Upper lobe of left lung (tissue), 6 donors: Measurements from ENCODE around the gene FOXC2. TPM values are rescaled to one million over a fixed set of nuclear protein-coding genes. Genes with fewer than 3 reads are reported as not detected.

ENCODE experiments used
- ATAC-seq, 2 donors: fragments of 200-7000 bp; cut with Tn5 transposase; one replicate each; pipeline ENCODE4 v1.9.1; 2022; ENCODE audit warnings: mild to moderate bottlenecking in 2 of 2, moderate library complexity in 2 of 2; ENCODE audit not compliant: low FRiP score in 2 of 2
- DNase-seq, 2 donors: peaks; one replicate each; pipeline ENCODE4 v3.0.0-alpha.2; 2019 to 2020
- H3K27ac ChIP-seq, 4 donors: fragments of 200-600 bp; sonication (generic); one replicate each; pipeline ENCODE4 v1.5.1; 2016 to 2019
- H3K27me3 ChIP-seq, 4 donors: fragments of 200-600 bp; sonication (generic); one replicate each; pipeline ENCODE4 v1.5.1; 2017 to 2019
- H3K36me3 ChIP-seq, 4 donors: fragments of 200-600 bp; sonication (generic); one replicate each; pipeline ENCODE4 v1.5.1; 2016 to 2019
- H3K4me1 ChIP-seq, 4 donors: fragments of 200-600 bp; sonication (generic); one replicate each; pipeline ENCODE4 v1.5.1; 2018 to 2019
- H3K4me3 ChIP-seq, 4 donors: fragments of 200-600 bp; sonication (generic); one replicate each; pipeline ENCODE4 v1.5.1; 2017 to 2019; ENCODE audit warnings: mild to moderate bottlenecking in 2 of 4, moderate library complexity in 1 of 4
- H3K9me3 ChIP-seq, 4 donors: fragments of 200-600 bp; sonication (generic); one replicate each; pipeline ENCODE4 v1.5.1; 2018 to 2019
- EP300 ChIP-seq, 4 donors: sonication (generic); formaldehyde crosslinking; IDR thresholded peaks; one replicate each; pipeline ENCODE4 v1.5.1; 2017; ENCODE audit warnings: antibody characterized with exemption in 4 of 4, control low read depth in 2 of 4
- POLR2A ChIP-seq, 4 donors: fragments of 450-650 bp; IDR thresholded peaks; one replicate each; pipeline ENCODE4 v1.5.1; 2016 to 2017; ENCODE audit warnings: antibody characterized with exemption in 4 of 4, mild to moderate bottlenecking in 2 of 4
- POLR2AphosphoS5 ChIP-seq, 2 donors: sonication (generic); formaldehyde crosslinking; IDR thresholded peaks; one replicate each; pipeline ENCODE4 v1.5.1; 2017; ENCODE audit warnings: antibody characterized with exemption in 2 of 2
- WGBS, 2 donors: methylation state at CpG; one replicate each; pipeline ENCODE4 v1.1.5; 2017 to 2018; 5-methylcytosine and 5-hydroxymethylcytosine counted together
- total RNA-seq, 6 donors: library from RNA; depleted of rRNA in 4 of 6; stranded (reverse); fragments of >200 nt in 4 of 6; gene quantifications; one replicate each; pipeline versions ENCODE4 v1.1.0 to v1.2.1, GENCODE V29; 2016 to 2021
- TF ChIP-seq, protein P1 (sequence below), 6 experiments: fragments of 450-650 bp in 4 of 6; fragments of 200-600 bp in 2 of 6; sonication (generic) in 2 of 6; IDR thresholded peaks; one replicate each; pipeline ENCODE4 v1.5.1; 2016 to 2019; ENCODE audit warnings: antibody characterized with exemption in 6 of 6
- donor health status: DM: no; HTN: no; CAD: no; lungs with moderate emphysema.
- donor health status: DM: no; HTN: yes; CAD: no; lungs with severe emphysema.

The FOXC2 gene
- total RNA-seq, 6 donors from 2014 or later = 0.39 to 1.9 (median 0.56) TPM; not detected in 2

GRCh38 chr16:86545954-86546637 is 20.5 kb upstream of the FOXC2 start:
- H3K36me3 ChIP-seq = peaks cover 8 to 93% (median 55%) of the 10 kb centered on the region in 4 donors
- TF ChIP-seq POLR2AphosphoS5 (IDR thresholded peaks at IDR 0.05) (no peak), EP300 (IDR thresholded peaks at IDR 0.05) (no peak), POLR2A (IDR thresholded peaks at IDR 0.05) (no peak)
- TF ChIP-seq, protein P1, sequence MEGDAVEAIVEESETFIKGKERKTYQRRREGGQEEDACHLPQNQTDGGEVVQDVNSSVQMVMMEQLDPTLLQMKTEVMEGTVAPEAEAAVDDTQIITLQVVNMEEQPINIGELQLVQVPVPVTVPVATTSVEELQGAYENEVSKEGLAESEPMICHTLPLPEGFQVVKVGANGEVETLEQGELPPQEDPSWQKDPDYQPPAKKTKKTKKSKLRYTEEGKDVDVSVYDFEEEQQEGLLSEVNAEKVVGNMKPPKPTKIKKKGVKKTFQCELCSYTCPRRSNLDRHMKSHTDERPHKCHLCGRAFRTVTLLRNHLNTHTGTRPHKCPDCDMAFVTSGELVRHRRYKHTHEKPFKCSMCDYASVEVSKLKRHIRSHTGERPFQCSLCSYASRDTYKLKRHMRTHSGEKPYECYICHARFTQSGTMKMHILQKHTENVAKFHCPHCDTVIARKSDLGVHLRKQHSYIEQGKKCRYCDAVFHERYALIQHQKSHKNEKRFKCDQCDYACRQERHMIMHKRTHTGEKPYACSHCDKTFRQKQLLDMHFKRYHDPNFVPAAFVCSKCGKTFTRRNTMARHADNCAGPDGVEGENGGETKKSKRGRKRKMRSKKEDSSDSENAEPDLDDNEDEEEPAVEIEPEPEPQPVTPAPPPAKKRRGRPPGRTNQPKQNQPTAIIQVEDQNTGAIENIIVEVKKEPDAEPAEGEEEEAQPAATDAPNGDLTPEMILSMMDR (IDR thresholded peaks at IDR 0.05) = no peak

DNA sequence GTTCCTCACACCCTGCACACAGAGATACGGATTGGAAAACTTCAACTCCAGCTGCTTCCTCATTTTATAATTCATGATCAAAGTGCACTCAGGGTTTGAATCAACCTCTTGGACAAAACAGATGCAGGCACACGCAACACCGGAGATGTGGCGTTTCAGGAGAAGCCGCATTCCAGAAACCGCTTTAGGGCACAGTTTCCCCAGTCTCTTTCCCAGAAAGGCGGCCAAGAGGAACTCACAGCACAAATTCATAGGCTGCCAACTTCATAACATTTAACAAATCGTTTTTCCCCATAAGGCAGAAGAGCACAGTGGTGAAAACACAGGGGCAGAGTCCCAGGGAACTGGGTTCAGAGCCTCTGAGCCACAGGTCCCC is 20.0 kb upstream of the FOXC2 start:
- peaks cover 8 to 93% (median 52%) of the 10 kb centered on the region in 4 donors for H3K36me3 ChIP-seq
- H3K27me3 ChIP-seq = no peaks in the 10 kb centered on the region

More at GRCh38 chr16:86545954-86546637, 20.5 kb upstream of the FOXC2 start:
- Histone ChIP-seq H3K4me1 (no peaks in the 10 kb centered on the region), H3K27ac (no peak overlapping the region), H3K4me3 (no peak overlapping the region), H3K9me3 (no peaks in the 10 kb centered on the region), H3K27me3 (no peaks in the 10 kb centered on the region)
- no peak for ATAC-seq
- 89 to 94% methylated on average over 19 of the region's 19 CpGs for WGBS, 2 donors
- no peak for DNase-seq

DNA sequence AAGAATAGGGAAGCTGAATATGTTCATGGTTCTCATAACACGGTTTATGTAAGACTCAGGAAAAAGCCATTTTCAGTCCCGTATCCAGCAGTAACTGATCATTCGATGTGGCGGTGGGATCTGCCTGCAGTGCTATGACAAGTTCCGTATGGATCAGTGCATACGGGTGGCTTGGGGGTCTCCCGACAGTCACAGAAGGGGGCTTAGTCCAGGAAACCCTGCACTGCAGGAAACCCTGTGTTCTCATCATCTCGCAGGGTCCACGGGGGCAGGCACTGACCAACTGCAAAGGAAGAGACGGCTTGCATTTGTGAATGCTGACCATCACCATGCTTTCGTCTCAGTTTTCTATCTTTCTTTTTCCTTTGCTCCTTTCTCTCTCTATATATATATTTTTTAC is 19.3 kb upstream of the FOXC2 start:
- no peak overlapping the region for H3K27ac ChIP-seq
- H3K9me3 ChIP-seq = no peaks in the 10 kb centered on the region
- DNase-seq (no peak), ATAC-seq (no peak)
- WGBS, 2 donors = 96% methylated on average over 11 of the region's 11 CpGs
- H3K4me3 ChIP-seq = no peak overlapping the region
- H3K27me3 ChIP-seq = no peaks in the 10 kb centered on the region
- no peaks in the 10 kb centered on the region for H3K4me1 ChIP-seq
- H3K36me3 ChIP-seq = peaks cover 8 to 93% (median 48%) of the 10 kb centered on the region in 4 donors
- TF ChIP-seq EP300 (IDR thresholded peaks at IDR 0.05) = no peak
- TF ChIP-seq POLR2AphosphoS5 (IDR thresholded peaks at IDR 0.05) = no peak
- TF ChIP-seq POLR2A (IDR thresholded peaks at IDR 0.05) = no peak
- TF ChIP-seq, protein P1 (IDR thresholded peaks at IDR 0.05) = no peak

More for the DNA sequence above, 20.0 kb upstream of the FOXC2 start:
- ATAC-seq (no peak), DNase-seq (no peak)
- Histone ChIP-seq H3K9me3 (no peaks in the 10 kb centered on the region), H3K4me1 (no peaks in the 10 kb centered on the region), H3K27ac (no peak overlapping the region), H3K4me3 (no peak overlapping the region)
- WGBS, 2 donors = 91 to 96% methylated on average over 8 of the region's 8 CpGs
- TF ChIP-seq, protein P1 (IDR thresholded peaks at IDR 0.05) = no peak
- TF ChIP-seq POLR2AphosphoS5 (IDR thresholded peaks at IDR 0.05) (no peak), EP300 (IDR thresholded peaks at IDR 0.05) (no peak), POLR2A (IDR thresholded peaks at IDR 0.05) (no peak)

DNA sequence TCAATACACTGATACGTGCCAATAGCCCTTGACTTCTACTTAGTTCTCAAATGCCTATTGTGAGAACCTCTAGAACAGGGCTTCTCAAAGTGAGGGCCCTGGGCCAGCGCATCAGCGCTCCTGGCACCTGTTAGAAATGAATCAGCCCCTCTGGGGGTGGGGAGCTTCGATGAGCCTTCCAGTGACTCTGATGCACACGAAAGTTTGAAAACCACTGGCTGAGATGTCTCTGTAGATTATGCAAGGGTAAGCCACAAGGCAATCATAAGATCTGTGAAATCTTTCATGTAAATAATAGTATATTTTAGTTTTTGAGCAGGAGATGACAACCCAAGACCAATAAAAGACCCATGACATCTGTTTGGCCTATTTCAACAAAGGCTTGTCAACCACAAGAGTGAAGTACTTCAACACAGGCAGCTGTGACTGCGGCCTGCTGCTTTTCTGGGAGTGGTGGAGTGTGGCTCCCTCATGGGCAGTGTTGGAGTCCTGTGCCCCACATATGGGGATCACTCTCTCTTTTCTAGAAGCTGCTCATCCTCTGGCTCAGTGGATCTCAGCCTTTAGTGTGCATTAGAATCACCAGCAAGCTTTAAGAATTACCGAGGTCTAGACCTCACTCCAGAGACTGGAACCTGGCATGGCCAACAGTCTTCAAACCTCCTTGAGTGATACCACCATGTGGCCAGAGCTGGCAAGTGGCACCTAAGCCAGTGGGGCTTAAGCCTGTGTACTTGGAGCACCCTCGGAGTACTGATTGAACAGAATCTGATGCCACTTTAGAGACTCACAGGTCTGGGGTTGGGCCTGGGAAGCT is 17.3 kb upstream of the FOXC2 start:
- 72 to 83% methylated on average over 6 to 8 of the region's 8 CpGs for WGBS, 2 donors
- no peaks in the 10 kb centered on the region for H3K9me3 ChIP-seq
- TF ChIP-seq POLR2A (IDR thresholded peaks at IDR 0.05) (no peak), EP300 (IDR thresholded peaks at IDR 0.05) (no peak), POLR2AphosphoS5 (IDR thresholded peaks at IDR 0.05) (no peak)
- TF ChIP-seq, protein P1 (IDR thresholded peaks at IDR 0.05) = no peak
- no peak for ATAC-seq
- H3K4me3 ChIP-seq = no peak overlapping the region
- H3K36me3 ChIP-seq = peaks cover 4 to 75% (median 44%) of the 10 kb centered on the region in 4 donors
- H3K4me1 ChIP-seq = peaks cover 0 to 11% (median 4%) of the 10 kb centered on the region in 4 donors
- H3K27me3 ChIP-seq = no peaks in the 10 kb centered on the region
- H3K27ac ChIP-seq = no peak overlapping the region
- DNase-seq = no peak
